ENCODE results near the gene KIAA1755.

DNA sequence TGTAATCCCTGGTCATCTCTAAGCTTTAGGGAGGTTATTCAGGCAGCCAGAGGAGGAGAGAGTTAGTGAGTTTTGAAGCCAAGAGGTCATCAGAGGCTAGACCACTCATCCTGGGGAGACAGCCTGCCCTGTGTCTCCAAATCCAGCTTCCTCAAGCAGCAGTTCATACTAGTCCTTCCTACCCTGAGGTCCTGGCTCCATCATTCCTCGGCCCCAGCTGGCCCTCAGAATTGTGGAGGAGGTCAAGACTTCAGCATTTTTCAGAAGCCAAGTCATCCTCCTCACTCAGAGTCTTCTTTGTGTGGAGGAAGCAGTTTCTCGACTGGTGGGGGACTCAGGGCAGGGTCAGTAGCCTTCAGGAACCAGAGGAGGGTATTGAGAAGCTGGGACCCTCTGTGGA lies 12.4 kb upstream of the KIAA1755 start:
- no peak for TF ChIP-seq POLR2AphosphoS5 (IDR thresholded peaks at IDR 0.05; ENCODE audit: low read depth, low read length)
- TF ChIP-seq TAF1 (IDR thresholded peaks at IDR 0.05; ENCODE audit: borderline replicate concordance, low read depth, low read length) = no peak
- no peak for TF ChIP-seq SMC3 (IDR thresholded peaks at IDR 0.05; ENCODE audit: low read depth, low read length)
- TF ChIP-seq, protein P1, sequence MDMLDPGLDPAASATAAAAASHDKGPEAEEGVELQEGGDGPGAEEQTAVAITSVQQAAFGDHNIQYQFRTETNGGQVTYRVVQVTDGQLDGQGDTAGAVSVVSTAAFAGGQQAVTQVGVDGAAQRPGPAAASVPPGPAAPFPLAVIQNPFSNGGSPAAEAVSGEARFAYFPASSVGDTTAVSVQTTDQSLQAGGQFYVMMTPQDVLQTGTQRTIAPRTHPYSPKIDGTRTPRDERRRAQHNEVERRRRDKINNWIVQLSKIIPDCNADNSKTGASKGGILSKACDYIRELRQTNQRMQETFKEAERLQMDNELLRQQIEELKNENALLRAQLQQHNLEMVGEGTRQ (IDR thresholded peaks at IDR 0.05; ENCODE audit: borderline replicate concordance, low read depth, low read length) = no peak
- TF ChIP-seq, protein P2, sequence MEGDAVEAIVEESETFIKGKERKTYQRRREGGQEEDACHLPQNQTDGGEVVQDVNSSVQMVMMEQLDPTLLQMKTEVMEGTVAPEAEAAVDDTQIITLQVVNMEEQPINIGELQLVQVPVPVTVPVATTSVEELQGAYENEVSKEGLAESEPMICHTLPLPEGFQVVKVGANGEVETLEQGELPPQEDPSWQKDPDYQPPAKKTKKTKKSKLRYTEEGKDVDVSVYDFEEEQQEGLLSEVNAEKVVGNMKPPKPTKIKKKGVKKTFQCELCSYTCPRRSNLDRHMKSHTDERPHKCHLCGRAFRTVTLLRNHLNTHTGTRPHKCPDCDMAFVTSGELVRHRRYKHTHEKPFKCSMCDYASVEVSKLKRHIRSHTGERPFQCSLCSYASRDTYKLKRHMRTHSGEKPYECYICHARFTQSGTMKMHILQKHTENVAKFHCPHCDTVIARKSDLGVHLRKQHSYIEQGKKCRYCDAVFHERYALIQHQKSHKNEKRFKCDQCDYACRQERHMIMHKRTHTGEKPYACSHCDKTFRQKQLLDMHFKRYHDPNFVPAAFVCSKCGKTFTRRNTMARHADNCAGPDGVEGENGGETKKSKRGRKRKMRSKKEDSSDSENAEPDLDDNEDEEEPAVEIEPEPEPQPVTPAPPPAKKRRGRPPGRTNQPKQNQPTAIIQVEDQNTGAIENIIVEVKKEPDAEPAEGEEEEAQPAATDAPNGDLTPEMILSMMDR (IDR thresholded peaks at IDR 0.05) = no peak
- no peak for TF ChIP-seq CHD2 (IDR thresholded peaks at IDR 0.05; ENCODE audit: low read length, partially characterized antibody)
- TF ChIP-seq EZH2phosphoT487 (IDR thresholded peaks at IDR 0.05; ENCODE audit: borderline replicate concordance, low read depth) = no peak
- TF ChIP-seq RCOR1 (IDR thresholded peaks at IDR 0.05; ENCODE audit: low read length) = no peak
- no peak for TF ChIP-seq JUND (IDR thresholded peaks at IDR 0.05)
- TF ChIP-seq RFX5 (IDR thresholded peaks at IDR 0.05; ENCODE audit: low read length) = no peak
- TF ChIP-seq NFIC (IDR thresholded peaks at IDR 0.05; ENCODE audit: borderline replicate concordance) = no peak
- TF ChIP-seq, protein P3, sequence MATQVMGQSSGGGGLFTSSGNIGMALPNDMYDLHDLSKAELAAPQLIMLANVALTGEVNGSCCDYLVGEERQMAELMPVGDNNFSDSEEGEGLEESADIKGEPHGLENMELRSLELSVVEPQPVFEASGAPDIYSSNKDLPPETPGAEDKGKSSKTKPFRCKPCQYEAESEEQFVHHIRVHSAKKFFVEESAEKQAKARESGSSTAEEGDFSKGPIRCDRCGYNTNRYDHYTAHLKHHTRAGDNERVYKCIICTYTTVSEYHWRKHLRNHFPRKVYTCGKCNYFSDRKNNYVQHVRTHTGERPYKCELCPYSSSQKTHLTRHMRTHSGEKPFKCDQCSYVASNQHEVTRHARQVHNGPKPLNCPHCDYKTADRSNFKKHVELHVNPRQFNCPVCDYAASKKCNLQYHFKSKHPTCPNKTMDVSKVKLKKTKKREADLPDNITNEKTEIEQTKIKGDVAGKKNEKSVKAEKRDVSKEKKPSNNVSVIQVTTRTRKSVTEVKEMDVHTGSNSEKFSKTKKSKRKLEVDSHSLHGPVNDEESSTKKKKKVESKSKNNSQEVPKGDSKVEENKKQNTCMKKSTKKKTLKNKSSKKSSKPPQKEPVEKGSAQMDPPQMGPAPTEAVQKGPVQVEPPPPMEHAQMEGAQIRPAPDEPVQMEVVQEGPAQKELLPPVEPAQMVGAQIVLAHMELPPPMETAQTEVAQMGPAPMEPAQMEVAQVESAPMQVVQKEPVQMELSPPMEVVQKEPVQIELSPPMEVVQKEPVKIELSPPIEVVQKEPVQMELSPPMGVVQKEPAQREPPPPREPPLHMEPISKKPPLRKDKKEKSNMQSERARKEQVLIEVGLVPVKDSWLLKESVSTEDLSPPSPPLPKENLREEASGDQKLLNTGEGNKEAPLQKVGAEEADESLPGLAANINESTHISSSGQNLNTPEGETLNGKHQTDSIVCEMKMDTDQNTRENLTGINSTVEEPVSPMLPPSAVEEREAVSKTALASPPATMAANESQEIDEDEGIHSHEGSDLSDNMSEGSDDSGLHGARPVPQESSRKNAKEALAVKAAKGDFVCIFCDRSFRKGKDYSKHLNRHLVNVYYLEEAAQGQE (IDR thresholded peaks at IDR 0.05; ENCODE audit: low read depth, low read length) = no peak
- TF ChIP-seq RAD21 (IDR thresholded peaks at IDR 0.05; ENCODE audit: low read length) = no peak
- TF ChIP-seq, protein P4, sequence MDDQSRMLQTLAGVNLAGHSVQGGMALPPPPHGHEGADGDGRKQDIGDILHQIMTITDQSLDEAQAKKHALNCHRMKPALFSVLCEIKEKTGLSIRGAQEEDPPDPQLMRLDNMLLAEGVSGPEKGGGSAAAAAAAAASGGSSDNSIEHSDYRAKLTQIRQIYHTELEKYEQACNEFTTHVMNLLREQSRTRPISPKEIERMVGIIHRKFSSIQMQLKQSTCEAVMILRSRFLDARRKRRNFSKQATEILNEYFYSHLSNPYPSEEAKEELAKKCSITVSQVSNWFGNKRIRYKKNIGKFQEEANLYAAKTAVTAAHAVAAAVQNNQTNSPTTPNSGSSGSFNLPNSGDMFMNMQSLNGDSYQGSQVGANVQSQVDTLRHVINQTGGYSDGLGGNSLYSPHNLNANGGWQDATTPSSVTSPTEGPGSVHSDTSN (IDR thresholded peaks at IDR 0.05) = no peak

Measured in SK-N-SH (cell line).